Esophagus muscularis mucosa (tissue), 4 donors: ENCODE data around the gene ZNF689. TPM values are rescaled to one million over a fixed set of nuclear protein-coding genes. Genes with fewer than 3 reads are reported as not detected.

ENCODE experiments used
- DNase-seq: peaks from one replicate; pipeline ENCODE4 v3.0.0-alpha.2; 2017; ENCODE audit errors: extremely low spot score
- H3K27ac ChIP-seq, 4 donors: fragments of 200-600 bp; sonication (generic); replicated peaks in 1 of 4; 1 replicate in 3 of 4; 2 replicates in 1 of 4; pipeline ENCODE4 v1.5.1; 2016 to 2019; ENCODE audit warnings: mild to moderate bottlenecking in 1 of 4
- H3K27me3 ChIP-seq, 4 donors: fragments of 200-600 bp; sonication (generic); one replicate each; pipeline versions ENCODE4 v1.5.1 to v1.6.0; 2016 to 2019
- H3K36me3 ChIP-seq, 4 donors: fragments of 200-600 bp; sonication (generic); one replicate each; pipeline ENCODE4 v1.5.1; 2016 to 2019
- H3K4me1 ChIP-seq, 4 donors: fragments of 200-600 bp; sonication (generic); one replicate each; pipeline ENCODE4 v1.5.1; 2016 to 2019
- H3K4me3 ChIP-seq, 4 donors: fragments of 200-600 bp; sonication (generic); 1 replicate in 2 of 4; 2 replicates in 2 of 4; pipeline ENCODE4 v1.5.1; 2016 to 2019; ENCODE audit warnings: mild to moderate bottlenecking in 4 of 4, moderate library complexity in 1 of 4
- H3K9me3 ChIP-seq, 4 donors: fragments of 200-600 bp; sonication (generic); 1 replicate in 3 of 4; 2 replicates in 1 of 4; pipeline ENCODE4 v1.5.1; 2016 to 2019
- CTCF ChIP-seq, 3 experiments: fragments of 200-600 bp in 2 of 3; fragments of 450-650 bp in 1 of 3; sonication (generic) in 2 of 3; IDR thresholded peaks; one replicate each; pipeline ENCODE4 v1.5.1; 2017 to 2019; ENCODE audit warnings: antibody characterized with exemption in 3 of 3, mild to moderate bottlenecking in 2 of 3, moderate library complexity in 1 of 3
- EP300 ChIP-seq: sonication (generic); formaldehyde crosslinking; IDR thresholded peaks from one replicate; pipeline ENCODE4 v1.6.1; 2017; ENCODE audit warnings: antibody characterized with exemption
- POLR2A ChIP-seq: fragments of 450-650 bp; IDR thresholded peaks from one replicate; pipeline ENCODE4 v1.6.1; 2017; ENCODE audit warnings: antibody characterized with exemption, moderate library complexity, mild to moderate bottlenecking, low read depth
- POLR2AphosphoS5 ChIP-seq, 2 donors: sonication (generic); formaldehyde crosslinking; IDR thresholded peaks; one replicate each; pipeline ENCODE4 v1.6.1; 2017; ENCODE audit warnings: antibody characterized with exemption in 2 of 2
- WGBS: methylation state at CpG from one replicate; pipeline ENCODE4 v1.1.5; 2018; 5-methylcytosine and 5-hydroxymethylcytosine counted together
- intact Hi-C: fragments of 100-400 bp; cut with DNase I; formaldehyde crosslinking; loops from one replicate; pipeline ENCODE4 v1.15.1; 2023
- total RNA-seq, 4 donors: library from RNA; depleted of rRNA; stranded (reverse); fragments of >200 nt; gene quantifications; one replicate each; pipeline versions ENCODE4 v1.1.0 to v1.2.1, GENCODE V29; 2016

The ZNF689 gene
- total RNA-seq, 4 donors from 2014 or later: 9.1 to 14.5 (median 13.9) TPM

GRCh38 chr16:30619638-30620037, 9.4 kb upstream of the ZNF689 start:
- intact Hi-C loops: loop anchor here (10.0 kb wide), 1 partner anchor 175 kb away; the partner anchor contains the start of gene SEPHS2
- Histone ChIP-seq H3K27me3 (peaks cover 0 to 6% (median 3%) of the 10 kb centered on the region in 4 donors), H3K27ac (no peak overlapping the region), H3K36me3 (no peaks in the 10 kb centered on the region), H3K9me3 (no peaks in the 10 kb centered on the region), H3K4me3 (no peak overlapping the region), H3K4me1 (no peaks in the 10 kb centered on the region)
- WGBS: 91% methylated on average over 5 of the region's 5 CpGs
- no peak for DNase-seq
- TF ChIP-seq EP300: no peak
- no peak for TF ChIP-seq CTCF (IDR thresholded peaks at IDR 0.05)
- no peak for TF ChIP-seq POLR2AphosphoS5 (IDR thresholded peaks at IDR 0.05)
- TF ChIP-seq POLR2A: no peak

GRCh38 chr16:30619202-30619601, 9.0 kb upstream of the ZNF689 start:
- TF ChIP-seq CTCF (IDR thresholded peaks at IDR 0.05): no peak
- TF ChIP-seq POLR2AphosphoS5 (IDR thresholded peaks at IDR 0.05): no peak
- no peak for TF ChIP-seq POLR2A
- no peak for TF ChIP-seq EP300
- Histone ChIP-seq H3K4me3 (no peak overlapping the region), H3K27me3 (peaks cover 0 to 6% (median under 1%) of the 10 kb centered on the region in 4 donors), H3K4me1 (no peaks in the 10 kb centered on the region), H3K9me3 (no peaks in the 10 kb centered on the region), H3K36me3 (no peaks in the 10 kb centered on the region), H3K27ac (no peak overlapping the region)
- intact Hi-C loops: loop anchor here (10.0 kb wide), 1 partner anchor 174 kb away; the partner anchor contains the start of gene SEPHS2
- 80% methylated on average over 4 of the region's 4 CpGs for WGBS
- DNase-seq: no peak

- Histone ChIP-seq H3K4me3 (no peak overlapping the region), H3K36me3 (no peaks in the 10 kb centered on the region), H3K27ac (no peak overlapping the region), H3K9me3 (no peaks in the 10 kb centered on the region), H3K4me1 (peaks cover 3 to 6% (median 4%) of the 10 kb centered on the region in 4 donors), H3K27me3 (peaks cover 0 to 6% (median 0%) of the 10 kb centered on the region in 4 donors)
- WGBS: 53% methylated on average over 7 of the region's 12 CpGs
- intact Hi-C loops: loop anchor here (10.0 kb wide), 1 partner anchor 171 kb away; the partner anchor contains the start of gene SEPHS2
- TF ChIP-seq POLR2A (no peak), POLR2AphosphoS5 (IDR thresholded peaks at IDR 0.05) (no peak), EP300 (no peak), CTCF (IDR thresholded peaks at IDR 0.05) (peak in 1 of 3 experiments; percentile 41)
- no peak for DNase-seq
Measured at GRCh38 chr16:30615358-30616091, 5.3 kb upstream of the ZNF689 start.

GRCh38 chr16:30609002-30609925, 925 bp downstream of the ZNF689 start:
- no peak for DNase-seq
- intact Hi-C loops: no loop called here
- no peaks in the 10 kb centered on the region for H3K27me3 ChIP-seq
- no peaks in the 10 kb centered on the region for H3K9me3 ChIP-seq
- H3K36me3 ChIP-seq: peaks cover 13 to 43% (median 39%) of the 10 kb centered on the region in 4 donors
- H3K4me1 ChIP-seq: peaks cover 13 to 37% (median 28%) of the 10 kb centered on the region in 4 donors
- WGBS: 25% methylated on average over 14 of the region's 40 CpGs
- peak overlapping the region; percentile 71 to 91 (median 83) for H3K4me3 ChIP-seq
- peak overlapping the region; percentile 87 to 99 (median 94) for H3K27ac ChIP-seq
- TF ChIP-seq CTCF (IDR thresholded peaks at IDR 0.05): no peak
- TF ChIP-seq POLR2A: no peak
- TF ChIP-seq POLR2AphosphoS5 (IDR thresholded peaks at IDR 0.05): no peak
- TF ChIP-seq EP300: no peak
